GM21529 (cell line): ENCODE results near the gene SLC6A8.
"Not testable (repeated sequence)": the region's sequence is repeated elsewhere in the genome, so short reads cannot be mapped to it uniquely, and the experiment has no call there.

ENCODE experiments used
- ATAC-seq: cut with Tn5 transposase; IDR thresholded peaks from one replicate; pipeline ENCODE4 v1.9.1; 2021; ENCODE audit not compliant: unreplicated experiment

The SLC6A8 gene

GRCh38 chrX:153728951-153729631, 41.4 kb downstream of the SLC6A8 start:
- no peak for ATAC-seq

- ATAC-seq, result not testable (repeated sequence)
These were observed 42.4 kb downstream of the SLC6A8 start for GRCh38 chrX:153730115-153730514.

- ATAC-seq, result no peak
These were observed 43.6 kb downstream of the SLC6A8 start for GRCh38 chrX:153731117-153731844.

- ATAC-seq, result no peak
These were observed 44.1 kb downstream of the SLC6A8 start for GRCh38 chrX:153731845-153732215.

- no peak for ATAC-seq
These were observed 44.7 kb downstream of the SLC6A8 start for GRCh38 chrX:153732401-153732800.

GRCh38 chrX:153733651-153734240, 46.0 kb downstream of the SLC6A8 start:
- ATAC-seq, result no peak

GRCh38 chrX:153734871-153735270, 47.1 kb downstream of the SLC6A8 start:
- no peak for ATAC-seq

GRCh38 chrX:153735274-153735673, 47.5 kb downstream of the SLC6A8 start:
- ATAC-seq, result peak; percentile 58

GRCh38 chrX:153736071-153736820, 48.5 kb downstream of the SLC6A8 start:
- ATAC-seq, result no peak

- ATAC-seq, result no peak
These were observed 49.2 kb downstream of the SLC6A8 start for GRCh38 chrX:153736871-153737441.

GRCh38 chrX:153738056-153738605, 50.4 kb downstream of the SLC6A8 start:
- ATAC-seq, result no peak

GRCh38 chrX:153739754-153740486, 52.2 kb downstream of the SLC6A8 start:
- ATAC-seq, result no peak

GRCh38 chrX:153740631-153741222, 53.0 kb downstream of the SLC6A8 start:
- ATAC-seq, result no peak

- ATAC-seq, result no peak
These were observed 53.7 kb downstream of the SLC6A8 start for GRCh38 chrX:153741446-153741845.

- ATAC-seq, result not testable (repeated sequence)
These were observed 54.4 kb downstream of the SLC6A8 start for GRCh38 chrX:153742111-153742510.

GRCh38 chrX:153742796-153743467, 55.2 kb downstream of the SLC6A8 start:
- ATAC-seq, result not testable (repeated sequence)

GRCh38 chrX:153743468-153744209, 55.9 kb downstream of the SLC6A8 start:
- ATAC-seq, result not testable (repeated sequence)
